Hematopoietic multipotent progenitor cell treated with erythropoietin and hydrocortisone succinate and interleukin-3 and kit ligand, for 15 days (in vitro differentiated cells): ENCODE data around the gene FUT4.
"Not testable (repeated sequence)": the region's sequence is repeated elsewhere in the genome, so short reads cannot be mapped to it uniquely, and the experiment has no call there.

Experiments used
- DNase-seq: peaks from one replicate; pipeline ENCODE4 v3.0.0-alpha.2; 2015; ENCODE audit warnings: low spot score

Gene FUT4

DNA sequence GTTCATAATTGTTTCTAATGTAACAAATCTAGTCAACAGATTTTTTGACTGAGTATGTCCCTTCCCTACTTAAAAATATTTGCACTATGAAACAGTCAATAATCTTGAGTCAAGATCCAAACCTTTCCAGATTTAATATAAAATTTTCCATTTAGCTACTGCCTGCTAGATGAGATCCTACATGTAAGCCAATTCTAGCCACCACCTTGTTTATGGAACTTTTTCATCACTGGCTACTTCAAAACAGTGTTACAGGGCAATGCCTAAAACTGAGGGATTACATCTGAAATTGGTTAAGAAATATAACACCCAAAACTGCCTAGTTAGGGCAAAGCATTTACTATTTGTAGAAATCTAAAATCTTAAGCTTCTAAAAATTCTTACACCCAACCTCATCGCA, 10.5 kb upstream of the FUT4 start:
- DNase-seq, result no peak

DNA sequence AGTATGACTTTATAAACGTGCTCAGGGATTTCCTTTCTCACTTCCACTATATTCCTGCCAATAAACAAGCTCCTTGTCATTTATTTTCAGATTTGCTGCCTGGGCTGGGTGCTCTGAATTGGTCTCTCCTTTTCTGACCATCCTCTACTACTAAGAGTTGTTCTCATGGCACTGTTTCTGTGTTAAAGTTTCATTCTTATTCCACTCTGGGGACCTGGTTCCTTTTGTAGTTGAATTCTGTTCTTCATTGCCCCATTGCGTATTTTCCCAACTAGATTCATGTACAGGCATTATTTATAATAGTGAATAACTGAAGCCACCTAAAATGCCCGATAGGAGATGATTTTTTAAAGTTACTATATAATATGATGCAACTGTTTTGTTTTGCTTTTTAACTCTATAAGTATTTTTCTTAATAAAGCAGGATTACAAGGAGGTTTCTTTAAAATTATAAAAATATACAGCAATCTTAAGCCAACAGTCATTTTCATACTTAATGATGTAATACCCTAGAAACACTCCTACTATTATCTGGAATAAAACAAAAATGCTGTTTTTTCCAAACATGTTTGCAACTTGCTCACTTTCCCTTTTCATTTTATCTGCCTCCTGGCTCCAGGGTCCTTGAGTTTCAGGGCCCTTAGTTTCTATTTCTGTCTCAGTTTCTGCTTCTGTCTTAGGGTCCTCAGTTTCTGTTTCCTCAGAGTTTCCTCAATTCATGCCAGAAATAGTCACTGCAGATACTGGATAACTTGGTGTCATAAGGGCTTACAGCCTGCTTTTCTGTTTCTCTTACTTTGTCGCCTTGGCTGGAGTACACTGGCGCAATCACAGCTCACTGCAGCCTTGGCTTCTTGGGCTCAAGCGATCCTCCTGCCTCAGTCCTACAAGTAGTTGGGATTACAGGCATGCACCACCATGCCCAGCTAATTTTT, 9.8 kb upstream of the FUT4 start:
- no peak for DNase-seq

DNA sequence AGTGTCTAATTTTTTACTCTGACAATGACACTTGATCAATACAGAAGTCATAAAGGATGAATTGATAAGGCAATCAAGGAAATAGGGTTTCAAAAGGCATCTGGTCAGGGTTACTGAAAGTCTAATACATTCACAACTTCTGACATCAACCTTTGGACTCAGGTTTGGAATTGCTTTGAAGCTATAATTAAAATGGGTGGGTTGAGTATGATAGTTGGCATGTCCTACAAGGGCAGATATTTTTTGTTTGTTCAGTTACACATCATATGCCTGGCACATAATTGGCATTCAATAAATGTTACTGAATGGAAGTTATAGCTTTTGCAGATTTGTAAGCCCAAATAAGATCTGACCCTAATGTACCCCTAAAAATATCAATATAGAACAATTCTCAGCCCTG, 7.3 kb upstream of the FUT4 start:
- no peak for DNase-seq

GRCh38 chr11:94537031-94537600, 6.6 kb upstream of the FUT4 start:
- DNase-seq, result no peak

GRCh38 chr11:94539420-94539819, 4.3 kb upstream of the FUT4 start:
- no peak for DNase-seq

DNA sequence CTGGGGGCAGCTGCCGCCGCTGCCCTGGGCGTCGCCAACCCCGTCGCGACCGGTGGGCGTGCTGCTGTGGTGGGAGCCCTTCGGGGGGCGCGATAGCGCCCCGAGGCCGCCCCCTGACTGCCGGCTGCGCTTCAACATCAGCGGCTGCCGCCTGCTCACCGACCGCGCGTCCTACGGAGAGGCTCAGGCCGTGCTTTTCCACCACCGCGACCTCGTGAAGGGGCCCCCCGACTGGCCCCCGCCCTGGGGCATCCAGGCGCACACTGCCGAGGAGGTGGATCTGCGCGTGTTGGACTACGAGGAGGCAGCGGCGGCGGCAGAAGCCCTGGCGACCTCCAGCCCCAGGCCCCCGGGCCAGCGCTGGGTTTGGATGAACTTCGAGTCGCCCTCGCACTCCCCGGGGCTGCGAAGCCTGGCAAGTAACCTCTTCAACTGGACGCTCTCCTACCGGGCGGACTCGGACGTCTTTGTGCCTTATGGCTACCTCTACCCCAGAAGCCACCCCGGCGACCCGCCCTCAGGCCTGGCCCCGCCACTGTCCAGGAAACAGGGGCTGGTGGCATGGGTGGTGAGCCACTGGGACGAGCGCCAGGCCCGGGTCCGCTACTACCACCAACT, 1.0 kb downstream of the FUT4 start:
- DNase-seq, result no peak

- no peak for DNase-seq
Measured at GRCh38 chr11:94545264-94546161, 1.8 kb downstream of the FUT4 start.

DNA sequence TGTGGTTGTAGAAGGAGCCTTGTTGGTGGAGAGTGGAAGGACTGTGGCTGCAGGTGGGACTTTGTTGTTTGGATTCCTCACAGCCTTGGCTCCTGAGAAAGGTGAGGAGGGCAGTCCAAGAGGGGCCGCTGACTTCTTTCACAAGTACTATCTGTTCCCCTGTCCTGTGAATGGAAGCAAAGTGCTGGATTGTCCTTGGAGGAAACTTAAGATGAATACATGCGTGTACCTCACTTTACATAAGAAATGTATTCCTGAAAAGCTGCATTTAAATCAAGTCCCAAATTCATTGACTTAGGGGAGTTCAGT, 2.4 kb downstream of the FUT4 start:
- DNase-seq, result no peak

DNA sequence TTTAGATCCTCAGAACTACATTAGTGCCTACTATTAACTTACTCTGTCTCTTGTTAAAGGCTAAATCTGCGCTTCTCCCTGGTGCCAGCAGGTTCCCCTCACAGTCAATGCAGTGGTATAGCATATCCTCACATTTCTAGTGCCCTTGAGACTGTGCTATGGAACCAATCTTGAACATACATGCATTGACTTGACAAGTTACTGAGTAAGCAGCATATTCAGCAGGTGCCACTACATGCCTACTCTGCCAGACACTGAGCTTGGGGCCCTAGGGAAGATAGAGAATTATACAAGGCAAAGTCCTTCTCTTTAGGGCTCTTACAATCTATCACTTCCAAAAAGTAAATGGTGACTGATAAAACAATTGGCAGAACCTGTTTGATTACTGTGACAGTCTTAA, 3.2 kb downstream of the FUT4 start:
- no peak for DNase-seq

GRCh38 chr11:94549146-94549545, 5.4 kb downstream of the FUT4 start:
- no peak for DNase-seq

GRCh38 chr11:94550513-94550912, 6.8 kb downstream of the FUT4 start:
- no peak for DNase-seq

DNA sequence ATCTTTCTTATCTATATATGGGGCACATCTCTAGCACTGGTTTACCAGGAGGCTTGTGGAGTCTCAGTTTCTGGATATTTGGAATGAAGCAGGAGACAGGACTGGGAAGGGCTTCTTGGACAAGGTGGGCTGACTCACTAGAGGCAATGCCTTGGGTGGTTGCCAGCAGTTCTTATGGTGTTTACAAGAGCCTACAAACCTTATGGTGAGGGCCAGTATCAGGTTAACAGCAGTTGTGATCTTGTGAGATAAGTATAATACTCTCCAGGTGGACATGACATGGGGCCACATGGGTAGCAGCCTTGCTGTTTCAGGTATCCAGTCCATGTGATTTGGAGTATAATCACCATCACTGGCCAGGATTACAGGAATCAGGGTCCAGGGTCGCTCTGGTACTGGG, 10.2 kb downstream of the FUT4 start:
- DNase-seq, result no peak

- DNase-seq, result not testable (repeated sequence)
Measured at GRCh38 chr11:94555752-94556329, 12.1 kb downstream of the FUT4 start.

- DNase-seq, result no peak
Measured at GRCh38 chr11:94557421-94557820, 13.7 kb downstream of the FUT4 start.

GRCh38 chr11:94557992-94558391, 14.3 kb downstream of the FUT4 start:
- no peak for DNase-seq

DNA sequence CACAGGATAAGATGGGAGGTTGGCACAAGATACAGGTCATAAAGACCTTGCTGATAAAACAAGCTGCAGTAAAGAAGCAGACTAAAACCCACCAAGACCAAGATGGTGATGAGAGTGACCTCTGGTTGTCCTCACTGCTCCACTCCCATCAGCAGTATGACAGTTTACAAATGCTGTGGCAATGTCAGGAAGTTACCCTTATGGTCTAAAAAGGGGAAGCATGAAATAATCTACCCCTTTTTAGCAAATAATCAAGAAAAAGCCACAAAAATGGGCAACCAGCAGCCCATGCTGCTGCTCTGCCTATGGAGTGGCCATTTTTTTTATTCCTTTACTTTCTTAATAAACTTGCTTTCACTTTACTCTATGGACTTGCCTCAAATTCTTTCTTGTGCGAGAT, 14.7 kb downstream of the FUT4 start:
- DNase-seq, result no peak

GRCh38 chr11:94558932-94559331, 15.2 kb downstream of the FUT4 start:
- DNase-seq, result no peak

DNA sequence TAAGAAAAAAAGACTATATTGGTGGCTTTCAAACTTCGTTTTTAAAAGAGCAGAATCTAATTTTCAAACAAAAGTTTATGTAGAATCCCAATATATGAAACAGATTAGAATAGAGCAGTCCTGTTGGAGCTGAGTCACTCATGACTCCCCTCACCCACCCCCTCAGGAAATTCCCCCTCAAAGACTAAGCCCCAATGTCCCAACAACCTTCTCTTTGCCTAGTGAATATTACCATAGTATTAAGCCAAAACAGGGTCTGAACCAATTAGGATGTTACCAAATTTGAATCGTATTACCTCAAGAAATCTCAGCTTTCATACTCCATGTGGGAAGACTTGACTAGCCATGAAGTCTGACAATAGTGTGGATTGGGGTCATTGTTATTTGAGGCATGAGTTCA, 15.6 kb downstream of the FUT4 start:
- DNase-seq, result no peak

DNA sequence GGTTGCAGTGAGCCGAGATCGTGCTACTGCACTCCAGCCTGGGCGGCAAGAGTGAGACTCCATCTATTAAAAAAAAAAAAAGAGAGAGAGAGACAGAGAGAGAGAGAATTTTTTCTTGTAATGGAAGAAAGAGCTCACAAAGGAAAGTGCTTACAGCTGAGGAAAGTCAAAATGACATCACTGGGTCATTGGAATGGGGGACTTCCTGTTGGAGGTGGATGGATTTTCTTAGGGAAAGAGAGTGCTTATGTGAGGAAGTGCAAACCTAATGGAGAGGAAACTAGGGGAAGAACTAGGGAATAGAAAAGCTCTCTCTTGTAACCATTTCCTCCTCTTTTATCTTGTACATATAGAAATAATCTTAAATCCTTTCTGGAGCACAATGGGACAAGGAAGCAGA, 17.1 kb downstream of the FUT4 start:
- DNase-seq, result no peak

DNA sequence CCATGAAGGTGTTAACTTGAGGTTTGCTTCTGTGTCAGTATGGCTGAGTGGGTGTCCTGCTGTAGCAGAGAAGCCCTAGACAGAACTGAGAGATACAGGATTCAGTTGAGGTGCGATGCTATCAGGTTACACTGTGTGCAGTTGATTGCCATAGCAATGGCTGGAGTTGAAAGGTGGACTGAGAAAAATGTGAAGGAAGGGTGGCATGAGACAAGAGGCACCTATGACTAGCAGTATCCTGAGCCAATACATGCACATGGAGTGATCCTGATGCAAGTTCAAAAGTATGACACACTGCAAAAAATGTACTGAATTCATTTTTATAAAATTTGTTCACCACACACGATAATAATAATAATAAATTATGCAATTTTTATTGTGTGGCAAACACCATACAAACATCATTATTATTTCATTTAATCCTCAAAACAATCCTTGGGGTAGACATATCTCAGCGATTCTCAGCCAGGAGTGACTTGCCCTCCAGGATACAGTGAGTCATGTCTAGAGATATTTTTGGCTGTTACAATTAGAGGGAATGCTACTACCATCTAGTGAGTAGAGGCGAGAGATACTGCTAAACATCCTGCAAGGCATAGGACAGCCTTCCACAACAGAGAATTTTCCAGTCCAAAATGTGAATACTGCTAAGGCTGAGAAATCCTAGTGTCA, 19.6 kb downstream of the FUT4 start:
- no peak for DNase-seq

DNA sequence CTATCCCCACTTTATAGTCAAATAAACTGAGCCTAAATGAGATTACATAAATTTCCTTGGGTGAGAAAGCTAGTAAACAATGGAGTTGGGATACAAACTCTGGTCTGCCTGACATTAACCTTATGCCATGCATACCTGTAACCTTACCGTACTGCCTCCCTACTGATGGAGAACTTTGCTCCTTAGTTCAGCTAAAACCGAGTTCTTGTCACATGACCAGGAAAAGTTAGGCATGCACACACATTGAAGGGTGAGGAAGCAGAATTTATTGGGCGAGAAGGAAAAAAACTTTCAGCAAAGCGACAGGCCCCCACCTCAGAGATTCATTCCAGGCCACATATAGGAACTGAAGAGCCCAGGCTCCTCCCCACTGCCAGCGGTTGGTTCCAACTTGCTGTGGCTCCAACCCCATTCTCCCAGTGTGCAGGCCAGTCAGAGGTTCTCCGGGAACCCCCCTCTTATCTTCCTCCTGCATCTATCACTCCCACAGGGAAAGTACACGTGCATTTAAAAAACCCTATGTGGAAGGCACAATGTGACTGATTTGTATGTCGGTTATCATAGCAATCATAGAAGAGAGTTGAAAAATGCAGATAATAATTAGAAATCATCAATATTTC, 20.2 kb downstream of the FUT4 start:
- DNase-seq, result no peak
